Uterus (tissue), 2 donors: ENCODE measurements around the gene PCDH9.

Source experiments
- CTCF ChIP-seq, 4 experiments: fragments of 200-600 bp in 2 of 4; fragments of 450-650 bp in 2 of 4; sonication (generic) in 2 of 4; IDR thresholded peaks; one replicate each; pipeline ENCODE4 v1.5.1; 2016 to 2019; ENCODE audit warnings: antibody characterized with exemption in 4 of 4, mild to moderate bottlenecking in 2 of 4, moderate library complexity in 1 of 4
- POLR2A ChIP-seq, 2 donors: fragments of 450-650 bp; IDR thresholded peaks; one replicate each; pipeline ENCODE4 v1.6.1; 2016; ENCODE audit warnings: antibody characterized with exemption in 2 of 2, mild to moderate bottlenecking in 1 of 2, moderate library complexity in 1 of 2

- TF ChIP-seq CTCF (IDR thresholded peaks at IDR 0.05) (no peak), POLR2A (IDR thresholded peaks at IDR 0.05) (no peak)
Measured at GRCh38 chr13:67042556-67042955, 187.6 kb downstream of the PCDH9 start.
